HL-60 (cell line): ENCODE results near the gene SP100.

Source experiments
- CTCF ChIP-seq: IDR thresholded peaks from one replicate; pipeline ENCODE4 v1.5.1; 2011; ENCODE audit warnings: low read length, control low read depth, inconsistent platforms; ENCODE audit not compliant: insufficient read depth
- GABPA ChIP-seq: IDR thresholded peaks from 2 replicates; pipeline ENCODE4 v1.6.1; 2012; ENCODE audit warnings: low read depth
- POLR2AphosphoS5 ChIP-seq: IDR thresholded peaks from 2 replicates; pipeline ENCODE4 v1.6.1; 2012; ENCODE audit warnings: low read depth
- TF ChIP-seq, protein P1 (sequence below): IDR thresholded peaks from 2 replicates; pipeline ENCODE4 v1.6.1; 2012; ENCODE audit warnings: low read depth; ENCODE audit not compliant: insufficient replicate concordance

DNA sequence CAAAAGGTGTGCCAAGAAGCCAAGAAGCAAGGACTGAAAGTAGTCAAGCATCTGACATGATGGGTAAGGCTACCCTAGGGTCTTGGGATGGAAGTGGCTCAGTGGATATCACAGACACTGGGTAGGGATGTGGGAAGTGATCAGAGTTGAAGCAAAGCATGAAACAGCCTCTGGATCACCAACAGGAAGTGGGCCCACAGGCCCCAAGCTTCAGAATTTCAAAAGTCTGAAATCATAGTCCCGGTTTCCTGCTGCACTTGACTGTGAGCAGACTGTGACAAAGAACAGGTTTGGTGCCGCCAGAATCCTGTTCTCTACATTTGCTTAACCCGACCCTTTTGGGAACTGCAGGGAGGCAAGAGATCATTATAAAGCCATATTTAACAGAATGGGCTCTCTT is 57.4 kb downstream of the SP100 start:
- TF ChIP-seq CTCF (no peak), GABPA (no peak), POLR2AphosphoS5 (no peak)
- TF ChIP-seq, protein P1, sequence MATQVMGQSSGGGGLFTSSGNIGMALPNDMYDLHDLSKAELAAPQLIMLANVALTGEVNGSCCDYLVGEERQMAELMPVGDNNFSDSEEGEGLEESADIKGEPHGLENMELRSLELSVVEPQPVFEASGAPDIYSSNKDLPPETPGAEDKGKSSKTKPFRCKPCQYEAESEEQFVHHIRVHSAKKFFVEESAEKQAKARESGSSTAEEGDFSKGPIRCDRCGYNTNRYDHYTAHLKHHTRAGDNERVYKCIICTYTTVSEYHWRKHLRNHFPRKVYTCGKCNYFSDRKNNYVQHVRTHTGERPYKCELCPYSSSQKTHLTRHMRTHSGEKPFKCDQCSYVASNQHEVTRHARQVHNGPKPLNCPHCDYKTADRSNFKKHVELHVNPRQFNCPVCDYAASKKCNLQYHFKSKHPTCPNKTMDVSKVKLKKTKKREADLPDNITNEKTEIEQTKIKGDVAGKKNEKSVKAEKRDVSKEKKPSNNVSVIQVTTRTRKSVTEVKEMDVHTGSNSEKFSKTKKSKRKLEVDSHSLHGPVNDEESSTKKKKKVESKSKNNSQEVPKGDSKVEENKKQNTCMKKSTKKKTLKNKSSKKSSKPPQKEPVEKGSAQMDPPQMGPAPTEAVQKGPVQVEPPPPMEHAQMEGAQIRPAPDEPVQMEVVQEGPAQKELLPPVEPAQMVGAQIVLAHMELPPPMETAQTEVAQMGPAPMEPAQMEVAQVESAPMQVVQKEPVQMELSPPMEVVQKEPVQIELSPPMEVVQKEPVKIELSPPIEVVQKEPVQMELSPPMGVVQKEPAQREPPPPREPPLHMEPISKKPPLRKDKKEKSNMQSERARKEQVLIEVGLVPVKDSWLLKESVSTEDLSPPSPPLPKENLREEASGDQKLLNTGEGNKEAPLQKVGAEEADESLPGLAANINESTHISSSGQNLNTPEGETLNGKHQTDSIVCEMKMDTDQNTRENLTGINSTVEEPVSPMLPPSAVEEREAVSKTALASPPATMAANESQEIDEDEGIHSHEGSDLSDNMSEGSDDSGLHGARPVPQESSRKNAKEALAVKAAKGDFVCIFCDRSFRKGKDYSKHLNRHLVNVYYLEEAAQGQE = no peak
